DMS 273 (cell line): Measurements from ENCODE around the gene EXOSC5.
A peak's percentile ranks its signal among the peaks of the same experiment; 100 is the strongest.
"Not testable (repeated sequence)": the region's sequence is repeated elsewhere in the genome, so short reads cannot be mapped to it uniquely, and the experiment has no call there.

ENCODE experiments used
- DNase-seq: peaks from one replicate; lab custom pipeline; 2025; ENCODE audit not compliant: unreplicated experiment; lab: John Stamatoyannopoulos, UW

EXOSC5 gene

GRCh38 chr19:41408846-41409245 is 11.7 kb upstream of the EXOSC5 start:
- DNase-seq, result not testable (repeated sequence)

GRCh38 chr19:41408256-41408655 is 11.1 kb upstream of the EXOSC5 start:
- DNase-seq, result peak; percentile 36

- no peak for DNase-seq
Observed at GRCh38 chr19:41407271-41407670, 10.1 kb upstream of the EXOSC5 start.

GRCh38 chr19:41405776-41406175 is 8.6 kb upstream of the EXOSC5 start:
- no peak for DNase-seq

- no peak for DNase-seq
Observed at GRCh38 chr19:41403181-41403970, 6.2 kb upstream of the EXOSC5 start.

- DNase-seq, result no peak
Observed at GRCh38 chr19:41402010-41402409, 4.9 kb upstream of the EXOSC5 start.

GRCh38 chr19:41401483-41401882 is 4.3 kb upstream of the EXOSC5 start:
- DNase-seq, result no peak

DNA sequence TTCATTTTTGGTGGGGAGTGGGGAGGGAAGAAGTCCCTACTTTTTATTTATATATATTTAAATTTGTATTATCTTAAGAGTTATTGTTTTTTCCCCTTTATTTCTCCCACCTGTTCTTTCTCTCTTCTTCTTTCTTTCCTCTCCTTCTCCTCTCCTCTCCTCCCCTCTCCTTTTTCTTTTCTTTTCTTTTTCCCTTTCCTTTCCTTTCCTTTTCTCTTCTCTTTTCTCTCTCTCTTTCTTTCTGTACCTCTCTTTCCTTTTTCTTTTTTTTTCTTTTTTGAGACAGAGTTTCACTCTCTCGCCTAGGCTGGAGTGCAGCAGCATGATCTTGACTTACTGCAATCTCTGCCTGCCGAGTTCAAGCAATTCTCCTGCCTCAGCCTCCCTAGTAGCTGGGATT is 2.4 kb upstream of the EXOSC5 start:
- DNase-seq, result no peak

DNA sequence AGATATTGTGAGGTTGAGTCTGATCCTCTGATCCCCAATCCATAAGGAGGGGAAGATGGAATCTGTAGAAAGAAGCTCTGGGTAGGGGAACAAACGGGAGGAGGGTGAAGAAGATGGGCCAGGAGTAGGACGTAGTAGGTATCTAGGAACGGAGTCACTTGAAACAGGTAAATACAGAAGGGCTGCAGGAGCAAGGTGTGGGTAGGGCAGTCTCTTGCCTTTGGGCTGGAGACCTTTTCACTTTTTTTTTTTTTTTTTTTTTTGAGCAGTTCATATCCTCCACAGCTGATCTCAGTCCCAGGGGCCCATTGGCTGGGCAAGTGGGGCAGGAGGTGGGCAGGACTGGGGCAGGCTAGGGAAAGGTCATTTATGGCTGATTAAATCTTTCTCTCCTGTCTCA is 1.9 kb upstream of the EXOSC5 start:
- DNase-seq, result no peak

DNA sequence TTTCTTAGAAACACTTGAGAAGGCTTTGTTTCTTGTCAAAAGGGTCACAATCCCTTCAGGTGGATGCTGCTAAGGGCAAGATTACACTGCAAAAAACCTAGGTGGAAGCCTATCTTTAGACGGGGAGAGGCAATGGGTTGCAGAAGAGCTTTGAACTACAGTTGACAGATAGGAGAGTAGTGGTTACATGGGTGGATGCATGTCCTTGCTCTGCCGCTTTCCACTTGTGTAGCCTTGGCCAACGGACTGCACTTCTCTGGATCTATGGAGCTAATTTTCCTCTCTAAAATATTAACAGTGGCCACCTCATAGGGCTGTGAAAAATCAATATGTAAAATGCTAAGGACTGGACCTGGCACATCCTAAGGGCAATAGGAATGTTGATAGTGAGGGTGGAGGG is 1.4 kb upstream of the EXOSC5 start:
- no peak for DNase-seq

DNA sequence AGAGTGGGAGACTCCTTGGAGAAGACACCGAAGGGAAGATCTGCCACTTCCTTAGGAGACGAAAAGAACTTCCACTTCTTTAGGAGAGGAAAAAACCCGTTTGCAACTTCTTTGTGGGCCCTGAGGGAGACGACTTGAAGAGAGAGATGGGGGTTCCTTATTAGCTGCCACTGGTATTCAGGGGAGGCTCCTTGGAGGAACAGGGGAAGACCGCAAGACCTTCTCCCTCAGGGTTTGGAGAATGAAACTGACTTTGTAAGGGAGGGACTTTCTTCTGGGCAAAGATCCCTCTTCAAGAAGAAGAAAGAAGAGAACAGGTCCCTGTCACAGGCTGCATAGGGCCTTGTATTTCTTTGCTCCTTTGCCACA is 875 bp upstream of the EXOSC5 start:
- DNase-seq, result peak; percentile 50

DNA sequence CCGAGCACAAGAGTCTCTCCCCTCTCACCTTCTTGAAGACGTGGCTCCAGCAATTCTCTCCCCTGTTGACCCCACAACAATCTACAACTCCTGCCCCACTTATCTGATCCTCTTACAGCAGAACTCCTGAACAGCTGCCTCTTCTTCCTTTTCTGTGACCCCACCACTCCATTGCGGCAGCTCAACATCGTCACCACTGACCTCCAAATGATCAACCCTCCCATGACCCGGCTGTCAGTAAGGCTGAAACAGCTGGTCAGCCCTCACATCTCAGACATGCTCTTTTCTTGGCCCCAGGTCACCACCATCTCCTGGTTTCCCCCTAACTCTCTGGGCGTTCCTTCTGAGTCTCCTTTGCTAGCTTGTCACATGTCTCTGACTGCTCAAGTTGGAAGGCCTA is 1.8 kb downstream of the EXOSC5 start:
- DNase-seq, result no peak

- DNase-seq, result no peak
Observed at GRCh38 chr19:41392775-41393174, 4.4 kb downstream of the EXOSC5 start.

DNA sequence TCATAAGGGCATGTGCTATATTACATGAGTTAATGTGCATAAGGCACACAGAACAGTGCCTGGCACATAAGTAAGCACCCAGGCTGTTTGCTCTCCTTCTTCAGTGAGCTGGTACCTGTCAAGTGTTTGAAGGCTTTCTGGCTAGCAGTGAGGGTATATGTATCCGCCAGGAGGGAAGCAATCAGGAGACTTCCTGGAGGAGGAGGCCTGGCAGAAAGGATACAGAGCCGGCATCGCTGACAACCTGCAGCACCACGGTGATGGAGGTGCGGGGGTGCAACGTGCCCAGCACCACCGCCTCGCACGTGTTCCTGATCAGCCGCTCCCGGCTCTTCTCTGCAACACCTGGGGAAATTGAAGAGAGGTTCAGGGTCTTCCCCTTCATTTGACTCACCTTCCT is 5.5 kb downstream of the EXOSC5 start:
- no peak for DNase-seq

- no peak for DNase-seq
Observed at GRCh38 chr19:41386442-41386841, 10.7 kb downstream of the EXOSC5 start.

DNA sequence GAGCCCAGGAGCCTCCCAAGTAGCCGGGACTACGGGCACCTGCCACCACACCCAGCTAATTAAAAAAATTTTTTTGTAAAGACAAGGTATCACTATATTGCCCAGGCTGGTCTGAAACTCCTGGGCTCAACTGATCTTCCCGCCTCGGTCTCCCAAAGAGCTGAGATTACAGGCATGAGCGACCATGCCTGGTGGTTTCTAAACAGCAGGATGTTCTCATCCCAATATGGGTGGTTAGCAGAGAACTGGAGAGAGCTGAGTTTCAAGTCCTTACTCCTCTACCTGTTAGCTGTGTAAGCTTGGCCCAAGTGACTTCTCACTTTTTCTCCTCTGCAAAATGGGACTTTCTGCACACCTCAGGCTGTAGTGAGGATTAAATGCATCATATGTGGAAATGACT is 12.8 kb downstream of the EXOSC5 start:
- DNase-seq, result no peak

DNA sequence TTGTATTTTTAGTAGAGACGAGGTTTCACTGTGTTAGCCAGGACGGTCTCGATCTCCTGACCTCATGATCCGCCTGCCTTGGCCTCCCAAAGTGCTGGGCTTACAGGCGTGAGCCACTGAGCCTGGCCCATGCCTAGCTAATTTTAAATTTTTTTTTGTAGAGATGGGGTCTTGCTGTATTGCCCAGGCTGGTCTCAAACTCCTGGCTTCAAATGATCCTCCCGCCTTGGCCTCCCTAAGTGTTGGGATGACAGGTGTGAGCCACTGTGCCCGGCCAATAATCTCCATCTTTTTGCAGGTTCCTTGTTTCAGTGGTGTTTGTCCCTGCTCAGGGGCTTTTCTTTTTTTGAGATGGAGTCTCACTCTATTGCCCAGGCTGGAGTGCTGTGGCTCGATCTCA is 15.6 kb downstream of the EXOSC5 start:
- not testable (repeated sequence) for DNase-seq

GRCh38 chr19:41377977-41378709 is 19.0 kb downstream of the EXOSC5 start:
- peak; percentile 90 for DNase-seq

GRCh38 chr19:41376998-41377365 is 20.2 kb downstream of the EXOSC5 start:
- no peak for DNase-seq

DNA sequence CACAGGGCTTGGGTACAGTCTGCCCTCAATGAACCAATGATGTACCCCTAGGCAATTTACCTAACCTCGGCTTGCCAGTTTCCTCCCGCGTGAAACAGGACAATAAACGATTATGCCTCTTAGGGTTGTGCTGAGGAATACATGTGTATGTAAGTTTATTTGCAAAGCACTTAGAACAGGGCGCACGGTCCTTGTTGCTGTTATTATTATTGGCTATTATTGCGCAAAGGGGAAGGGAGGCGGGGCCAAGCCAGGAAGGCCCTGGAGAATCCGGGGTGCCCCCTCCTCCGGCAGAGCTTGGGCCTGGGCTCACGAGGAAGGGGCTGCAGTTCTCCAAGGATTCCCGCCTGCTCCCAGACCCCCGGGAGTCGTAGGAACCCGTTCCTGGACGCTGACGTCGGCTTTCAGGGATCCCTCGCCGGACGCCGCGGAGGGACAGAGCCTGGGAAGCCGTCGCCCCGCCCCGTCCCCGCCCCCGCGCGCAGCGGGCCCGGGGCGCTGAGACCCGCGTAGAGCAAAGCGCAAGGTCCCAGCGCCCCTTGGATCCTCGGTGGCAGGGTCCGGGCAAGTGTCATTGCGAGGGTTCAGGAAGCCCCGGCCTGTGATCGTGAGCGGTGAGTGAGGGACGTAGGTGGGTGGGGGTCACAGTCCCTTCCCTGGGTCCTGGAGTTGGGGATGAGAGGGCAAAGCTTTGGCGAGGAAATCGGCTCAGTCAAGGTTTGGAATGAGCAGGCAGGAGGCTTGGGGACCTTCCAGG is 20.7 kb downstream of the EXOSC5 start, which contains the start of gene TMEM91:
TMEM91 (plus strand) TSS at position 293 of the 757 bp plus-strand sequence. CDS start 1,777 bp downstream, outside the sequence.
- DNase-seq, result no peak

GRCh38 chr19:41373993-41374392 is 23.2 kb downstream of the EXOSC5 start:
- peak; percentile 98 for DNase-seq

DNA sequence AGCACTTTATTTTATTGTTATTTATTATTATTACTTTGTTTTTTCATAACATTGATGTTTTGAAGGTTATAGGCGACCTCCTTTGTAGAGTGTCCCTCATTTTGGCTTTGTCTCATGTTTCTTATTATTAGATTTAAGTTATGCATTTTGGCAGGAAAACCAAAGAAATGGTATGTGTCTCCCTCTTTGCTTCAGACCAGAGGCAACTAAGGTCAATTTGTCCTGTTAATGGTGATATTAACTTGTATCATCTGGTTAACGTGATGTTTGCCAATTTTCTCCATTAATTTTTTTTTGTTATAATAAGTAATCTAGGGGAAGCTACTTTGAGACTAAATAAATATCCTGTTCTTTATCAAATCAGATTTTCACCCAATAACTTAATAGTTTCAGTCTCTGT is 24.7 kb downstream of the EXOSC5 start:
- DNase-seq, result no peak
